Measurements from ENCODE around the gene TCP1. TPM values are rescaled to one million over a fixed set of nuclear protein-coding genes. Genes with fewer than 3 reads are reported as not detected.

The TCP1 gene
- total RNA-seq, 1 experiment from 2014 or later: 340 TPM

GRCh38 chr6:159807150-159807858 lies 17.9 kb upstream of the TCP1 start:
- H3K36me3 ChIP-seq (ENCODE audit: control insufficient read depth, insufficient read depth, low read length): no peaks in the 10 kb centered on the region
- TF ChIP-seq, protein P1, sequence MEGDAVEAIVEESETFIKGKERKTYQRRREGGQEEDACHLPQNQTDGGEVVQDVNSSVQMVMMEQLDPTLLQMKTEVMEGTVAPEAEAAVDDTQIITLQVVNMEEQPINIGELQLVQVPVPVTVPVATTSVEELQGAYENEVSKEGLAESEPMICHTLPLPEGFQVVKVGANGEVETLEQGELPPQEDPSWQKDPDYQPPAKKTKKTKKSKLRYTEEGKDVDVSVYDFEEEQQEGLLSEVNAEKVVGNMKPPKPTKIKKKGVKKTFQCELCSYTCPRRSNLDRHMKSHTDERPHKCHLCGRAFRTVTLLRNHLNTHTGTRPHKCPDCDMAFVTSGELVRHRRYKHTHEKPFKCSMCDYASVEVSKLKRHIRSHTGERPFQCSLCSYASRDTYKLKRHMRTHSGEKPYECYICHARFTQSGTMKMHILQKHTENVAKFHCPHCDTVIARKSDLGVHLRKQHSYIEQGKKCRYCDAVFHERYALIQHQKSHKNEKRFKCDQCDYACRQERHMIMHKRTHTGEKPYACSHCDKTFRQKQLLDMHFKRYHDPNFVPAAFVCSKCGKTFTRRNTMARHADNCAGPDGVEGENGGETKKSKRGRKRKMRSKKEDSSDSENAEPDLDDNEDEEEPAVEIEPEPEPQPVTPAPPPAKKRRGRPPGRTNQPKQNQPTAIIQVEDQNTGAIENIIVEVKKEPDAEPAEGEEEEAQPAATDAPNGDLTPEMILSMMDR (IDR thresholded peaks at IDR 0.05): no peak
- no peak for TF ChIP-seq POLR2AphosphoS5 (IDR thresholded peaks at IDR 0.05; ENCODE audit: low read depth, low read length)
- TF ChIP-seq REST (IDR thresholded peaks at IDR 0.05; ENCODE audit: insufficient read depth in 1 of 2, low read depth in 2 of 2, low read length in 1 of 2): no peak
- no peak for TF ChIP-seq TCF7L2 (IDR thresholded peaks at IDR 0.05; ENCODE audit: low read depth, low read length)
- TF ChIP-seq SIN3A (IDR thresholded peaks at IDR 0.05; ENCODE audit: borderline replicate concordance, insufficient read depth, low read depth, low read length): no peak
- POLR2A ChIA-PET: no interaction called here
- ATAC-seq (no peak), DNase-seq (ENCODE audit: low read depth, low spot score) (no peak)
- in situ Hi-C loops (cut with HindIII; ENCODE audit: low pct_unique_long_range_greater_than_20kb, low sequenced_read_pairs): no loop called here
- H3K9me3 ChIP-seq (ENCODE audit: control insufficient read depth, insufficient read depth, low read depth, low read length): no peaks in the 10 kb centered on the region
- no peaks in the 10 kb centered on the region for H3K27me3 ChIP-seq (ENCODE audit: control insufficient read depth, insufficient read depth, low read length)
- BruUV-seq (replicated peaks): no TSS peak
- intact Hi-C loops (cut with micrococcal nuclease; ENCODE audit: unreplicated experiment): no loop called here
- no peak overlapping the region for H3K27ac ChIP-seq (ENCODE audit: low read length)
- no peaks in the 10 kb centered on the region for H3K4me1 ChIP-seq (ENCODE audit: control insufficient read depth, insufficient read depth, low read length)
- no peak overlapping the region for H3K4me3 ChIP-seq (ENCODE audit: low read depth in 2 of 2, low read length in 2 of 2)
- CTCF ChIA-PET: no interaction called here

DNA sequence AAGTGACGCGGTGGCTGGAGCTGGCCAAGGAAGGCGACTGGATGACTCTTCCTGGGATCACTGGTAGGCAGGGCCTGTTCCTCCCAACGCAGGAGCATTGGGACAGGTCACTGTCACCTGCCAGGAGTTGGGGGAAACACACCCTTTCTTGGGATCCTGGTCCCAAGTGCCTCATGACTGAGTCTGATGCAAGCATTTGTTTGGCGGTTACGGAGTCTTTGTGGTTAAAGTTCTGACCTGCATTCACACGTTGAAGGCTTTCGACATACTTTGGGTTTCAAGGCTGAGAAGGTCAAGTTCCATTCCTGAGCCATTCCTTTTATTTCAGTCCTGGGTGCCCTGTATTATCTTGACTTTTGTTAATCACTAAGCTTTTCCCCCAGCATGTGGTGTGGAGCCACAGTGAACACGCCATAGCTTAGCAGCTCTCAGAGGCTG lies 16.6 kb upstream of the TCP1 start:
- POLR2A ChIA-PET: no interaction called here
- no TSS peak for BruUV-seq (replicated peaks)
- H3K36me3 ChIP-seq (ENCODE audit: control insufficient read depth, insufficient read depth, low read length): no peaks in the 10 kb centered on the region
- ATAC-seq (no peak), DNase-seq (ENCODE audit: low read depth, low spot score) (no peak)
- H3K4me3 ChIP-seq (ENCODE audit: low read depth in 2 of 2, low read length in 2 of 2): no peak overlapping the region
- CTCF ChIA-PET: no interaction called here
- no peaks in the 10 kb centered on the region for H3K4me1 ChIP-seq (ENCODE audit: control insufficient read depth, insufficient read depth, low read length)
- intact Hi-C loops (cut with micrococcal nuclease; ENCODE audit: unreplicated experiment) (no loop called here), in situ Hi-C loops (cut with HindIII; ENCODE audit: low pct_unique_long_range_greater_than_20kb, low sequenced_read_pairs) (no loop called here)
- no peak for TF ChIP-seq SIN3A (IDR thresholded peaks at IDR 0.05; ENCODE audit: borderline replicate concordance, insufficient read depth, low read depth, low read length)
- TF ChIP-seq, protein P1 (IDR thresholded peaks at IDR 0.05): no peak
- TF ChIP-seq TCF7L2 (IDR thresholded peaks at IDR 0.05; ENCODE audit: low read depth, low read length): no peak
- no peak for TF ChIP-seq POLR2AphosphoS5 (IDR thresholded peaks at IDR 0.05; ENCODE audit: low read depth, low read length)
- TF ChIP-seq REST (IDR thresholded peaks at IDR 0.05; ENCODE audit: insufficient read depth in 1 of 2, low read depth in 2 of 2, low read length in 1 of 2): no peak
- H3K27me3 ChIP-seq (ENCODE audit: control insufficient read depth, insufficient read depth, low read length): no peaks in the 10 kb centered on the region
- H3K9me3 ChIP-seq (ENCODE audit: control insufficient read depth, insufficient read depth, low read depth, low read length): no peaks in the 10 kb centered on the region
- H3K27ac ChIP-seq (ENCODE audit: low read length): no peak overlapping the region
